GM12892 (cell line): ENCODE data around the gene KDM1A.

ENCODE experiments used
- POLR2A ChIP-seq: IDR thresholded peaks from 2 replicates; pipeline ENCODE4 v1.6.1; 2011; ENCODE audit warnings: low read depth, low read length, control low read depth
- POLR2AphosphoS5 ChIP-seq: IDR thresholded peaks from 2 replicates; pipeline ENCODE4 v1.6.1; 2011; ENCODE audit warnings: low read depth, low read length, control low read depth
- TAF1 ChIP-seq: IDR thresholded peaks from 2 replicates; pipeline ENCODE4 v1.6.1; 2011; ENCODE audit warnings: low read depth, mild to moderate bottlenecking, control low read depth, low read length, borderline replicate concordance

DNA sequence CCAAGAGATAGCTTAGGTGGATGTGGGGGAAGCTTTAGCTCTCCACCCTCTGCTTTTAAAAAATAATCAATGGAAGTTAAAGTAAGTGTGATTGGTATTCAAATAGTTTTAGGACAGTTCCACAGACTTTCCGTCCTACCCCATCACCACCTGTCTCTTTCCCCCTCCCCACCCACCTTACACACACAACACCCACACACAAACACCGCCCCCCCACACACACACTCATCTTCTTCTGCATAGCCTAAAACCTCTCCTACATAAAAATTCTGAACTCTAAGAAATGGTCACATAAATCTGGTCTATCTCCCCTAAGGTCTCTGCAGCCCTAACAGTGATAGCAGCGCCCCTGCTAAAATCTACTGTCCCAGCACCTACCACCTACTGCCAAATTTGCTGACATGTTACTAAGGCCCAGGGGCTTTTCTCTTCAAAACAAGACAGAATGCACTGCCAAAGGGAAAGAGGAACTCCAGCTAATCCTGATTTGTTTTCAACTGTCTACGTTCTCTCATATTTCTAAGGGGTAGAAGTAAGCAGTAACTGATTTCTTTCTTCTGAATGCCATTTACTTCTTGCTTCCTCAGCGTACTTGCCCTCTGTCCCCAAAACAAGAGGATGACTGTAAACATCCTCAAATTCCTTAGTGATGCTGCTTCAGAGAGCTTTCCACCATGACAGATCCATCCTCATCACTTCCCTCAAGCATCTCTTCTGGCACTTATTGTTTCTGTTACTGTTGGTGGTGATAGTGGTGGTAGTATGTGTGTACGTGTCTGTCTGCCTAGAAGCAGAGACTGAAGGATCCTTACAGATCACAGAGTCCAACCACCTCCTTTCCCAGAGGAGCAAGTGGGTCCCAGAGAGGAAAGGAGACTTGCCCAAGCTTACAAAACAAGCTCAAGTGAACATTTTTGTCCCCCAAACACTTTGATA, 92.6 kb downstream of the KDM1A start:
- TF ChIP-seq POLR2AphosphoS5 = no peak
- no peak for TF ChIP-seq TAF1
- TF ChIP-seq POLR2A = no peak
